Measurements from ENCODE around the gene KIFC3.
"Not testable (repeated sequence)": the region's sequence is repeated elsewhere in the genome, so short reads cannot be mapped to it uniquely, and the experiment has no call there.

KIFC3 gene

DNA sequence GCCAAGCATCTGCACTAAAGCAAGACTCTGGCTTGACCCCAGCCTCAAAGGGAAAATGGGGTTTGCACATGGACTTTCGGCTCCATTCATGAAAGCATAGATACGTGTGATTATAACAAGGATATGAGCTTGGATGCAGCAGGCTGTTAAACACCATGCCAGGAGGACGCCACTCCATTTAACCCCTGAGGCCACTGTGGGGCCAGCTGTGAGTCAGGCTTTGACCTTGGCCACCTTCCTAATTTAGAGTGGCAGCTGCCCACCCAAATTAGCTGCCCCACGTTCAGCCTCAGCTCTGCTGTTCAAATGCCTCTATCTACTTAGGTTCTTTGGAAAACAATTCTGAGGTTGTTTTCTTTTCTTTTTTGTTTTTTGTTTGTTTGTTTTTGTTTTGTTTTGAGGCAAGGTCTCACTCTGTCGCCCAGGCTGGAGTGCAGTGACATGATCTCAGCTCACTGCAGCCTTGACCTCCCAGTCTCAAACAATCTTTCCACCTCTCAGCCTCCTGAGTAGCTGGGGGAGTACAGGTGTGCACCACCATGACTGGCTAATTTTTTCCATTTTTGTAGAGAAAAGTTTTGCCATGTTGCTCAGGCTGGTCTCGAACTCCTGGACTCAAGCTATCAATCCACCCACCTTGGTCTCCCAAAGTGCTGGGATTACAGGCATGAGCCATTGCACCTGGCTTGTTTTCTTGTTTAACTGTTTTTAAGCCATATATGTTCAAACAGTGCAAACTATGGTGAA lies 23.2 kb upstream of the KIFC3 start:
- no peak for DNase-seq

DNA sequence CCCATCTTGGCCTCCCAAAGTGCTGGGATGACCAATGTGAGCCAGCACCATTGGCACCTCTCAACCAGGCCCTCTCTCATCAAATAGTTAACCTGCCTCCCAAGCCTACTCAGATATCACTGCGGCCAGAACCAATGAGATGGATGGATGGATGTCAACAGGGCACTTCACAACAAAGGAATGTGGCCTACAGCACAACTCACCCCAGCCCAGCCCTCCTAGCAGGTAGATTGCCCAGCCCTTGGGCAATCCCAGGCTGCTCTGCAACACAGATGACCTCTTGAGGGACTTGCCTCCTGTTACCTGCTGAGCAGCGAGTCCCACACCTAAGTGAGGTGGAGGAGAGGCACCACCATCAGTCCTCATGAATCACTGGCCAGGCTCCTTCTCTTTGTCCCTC lies 22.6 kb upstream of the KIFC3 start:
- no peak for DNase-seq

DNA sequence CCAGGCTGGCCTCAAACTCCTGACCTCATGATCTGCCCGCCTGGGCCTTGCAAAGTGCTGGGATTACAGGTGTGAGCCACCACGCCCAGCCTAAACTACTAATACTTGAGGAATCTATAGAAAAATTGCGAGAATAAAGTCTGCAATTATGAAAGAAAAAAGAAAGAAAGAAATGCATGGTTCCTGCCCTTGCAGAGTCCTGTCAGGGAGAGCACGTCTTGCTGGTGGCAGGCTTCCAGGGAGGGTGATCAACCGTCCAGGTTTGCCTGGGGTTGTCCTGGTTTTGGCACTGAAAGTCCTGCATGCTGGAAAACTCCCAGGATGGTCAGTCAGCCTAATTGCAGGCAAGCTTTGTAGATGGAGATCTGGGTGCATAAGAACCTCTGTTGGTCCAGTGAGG lies 21.5 kb upstream of the KIFC3 start:
- no peak for DNase-seq

DNA sequence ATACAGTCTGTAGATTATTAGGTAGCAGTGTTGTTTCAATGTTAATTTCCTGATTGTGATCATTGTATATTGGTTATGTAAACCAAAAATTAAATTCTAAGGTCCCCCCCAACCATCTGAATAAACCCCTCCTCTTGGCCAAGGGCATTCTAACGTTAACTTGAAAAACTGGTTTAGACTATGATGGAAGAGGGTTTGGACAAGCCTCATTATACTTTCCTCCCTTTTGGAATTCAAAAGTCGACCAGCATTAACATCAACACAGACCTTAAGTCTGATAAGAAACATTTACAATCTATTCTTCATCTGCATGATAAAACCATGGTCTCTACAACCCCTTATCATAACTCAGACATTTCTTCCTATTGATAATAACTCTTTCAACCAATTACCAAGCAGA lies 20.6 kb upstream of the KIFC3 start:
- DNase-seq: no peak

DNA sequence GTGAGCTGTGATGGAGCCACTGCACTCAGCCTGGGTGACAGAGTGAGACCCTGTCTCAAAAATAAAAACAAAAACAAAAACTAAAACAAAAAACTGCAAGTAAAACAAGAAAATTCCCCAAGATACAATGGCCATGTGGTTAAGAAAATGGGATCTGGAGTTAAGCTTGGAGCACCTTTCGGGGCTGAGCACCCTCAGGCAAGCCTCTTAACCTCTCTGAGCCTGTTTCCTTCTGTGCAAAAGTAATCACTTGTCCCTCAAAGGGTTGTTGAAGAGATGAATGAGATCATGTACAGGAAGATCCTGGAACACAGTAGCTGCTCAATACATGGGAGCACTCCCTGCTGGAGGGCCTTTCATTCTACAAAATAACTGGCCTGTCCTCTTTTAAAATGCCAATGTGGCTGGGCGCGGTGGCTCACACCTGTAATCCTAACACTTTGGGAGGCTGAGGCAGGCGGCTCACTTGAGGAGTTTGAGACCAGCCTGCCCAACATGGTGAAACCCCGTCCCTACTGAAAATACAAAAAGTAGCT lies 19.8 kb upstream of the KIFC3 start:
- DNase-seq: no peak

DNA sequence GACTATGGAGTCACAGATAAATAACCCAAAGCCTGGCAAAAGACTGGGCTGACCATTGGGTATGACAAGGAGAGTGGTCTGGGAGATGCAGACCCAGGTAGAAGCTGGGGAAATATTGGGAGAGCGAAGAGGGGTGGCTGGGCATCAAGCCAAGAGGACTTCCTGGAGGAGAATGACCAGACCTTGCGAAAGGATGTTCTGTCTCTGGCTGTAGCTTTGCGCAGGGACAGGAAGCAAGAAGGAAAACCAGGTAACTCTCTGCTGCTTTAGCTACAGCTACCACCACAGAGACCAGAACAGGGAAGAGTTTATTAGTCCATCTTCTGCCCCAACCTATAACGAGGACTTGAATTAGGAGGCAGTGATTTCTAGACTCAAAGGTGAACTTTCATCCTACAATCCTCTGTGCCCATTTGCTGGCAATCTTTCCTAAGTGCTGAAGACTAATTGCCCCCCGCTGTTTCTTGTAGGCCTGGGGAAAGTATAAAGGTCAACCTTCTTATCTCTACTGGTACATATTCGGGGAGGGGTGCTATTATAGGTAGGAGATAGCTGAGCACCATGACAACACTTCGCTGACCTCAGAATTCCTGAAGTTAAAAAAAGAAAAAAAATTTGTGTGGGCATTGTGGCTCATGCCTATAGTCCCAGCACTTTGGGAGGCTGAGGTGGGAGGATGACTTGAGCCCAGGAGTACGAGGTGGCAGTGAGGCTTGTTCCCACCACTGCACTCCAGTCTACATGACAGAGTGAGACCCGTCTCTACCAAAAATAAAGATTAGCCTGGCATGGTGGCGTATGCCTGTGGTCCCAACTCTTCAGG lies 19.1 kb upstream of the KIFC3 start:
- DNase-seq: no peak

DNA sequence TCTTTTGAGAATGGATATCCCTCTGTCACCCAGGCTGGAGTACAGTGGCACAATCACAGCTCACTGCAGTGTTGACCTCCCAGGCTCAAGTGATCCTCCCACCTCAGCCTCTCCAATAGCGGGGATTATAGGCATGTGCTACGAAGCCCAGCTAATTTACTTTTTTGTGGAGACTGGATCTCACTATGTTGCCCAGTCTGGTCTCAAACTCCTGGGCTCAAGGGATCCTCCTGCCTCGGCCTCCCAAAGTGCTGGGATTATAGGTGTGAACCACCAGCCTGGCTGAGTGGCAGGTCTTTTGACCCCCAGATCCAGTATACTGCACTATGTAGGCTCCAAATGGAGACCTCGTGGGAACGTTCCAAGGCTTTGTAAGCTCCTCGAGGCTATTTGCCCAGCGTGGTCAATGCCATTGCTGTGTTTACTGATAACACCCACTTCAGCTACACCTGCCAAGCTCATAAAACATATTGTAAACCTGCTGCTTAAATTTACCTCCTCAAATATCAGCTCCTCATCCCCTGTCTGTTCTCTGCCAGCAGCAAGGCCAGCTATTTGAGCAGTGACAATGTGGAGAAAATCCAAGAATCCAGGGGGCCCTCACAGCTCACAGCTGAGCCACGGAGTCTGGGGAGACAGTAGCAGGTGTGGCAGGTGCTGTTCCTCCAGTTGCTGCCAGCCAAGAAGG lies 16.2 kb upstream of the KIFC3 start:
- no peak for DNase-seq

DNA sequence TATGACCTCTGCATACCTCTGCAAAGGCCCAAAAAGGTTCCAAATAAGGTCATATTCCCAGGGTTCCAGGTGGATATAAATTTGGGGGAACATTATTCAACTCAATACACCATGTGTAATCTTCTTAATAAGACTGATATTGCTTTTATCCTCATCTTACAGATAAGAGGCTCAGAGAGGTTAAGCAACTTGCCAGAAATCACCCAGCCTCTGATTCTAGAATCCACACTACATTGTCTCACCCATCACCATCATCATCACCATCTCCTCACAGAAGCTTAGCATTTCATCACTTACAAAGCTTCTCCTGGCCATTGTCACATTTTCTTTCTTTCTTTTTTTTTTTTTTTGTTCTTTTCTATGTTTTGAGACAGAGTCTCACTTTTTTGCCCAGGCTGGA lies 15.4 kb upstream of the KIFC3 start:
- DNase-seq: no peak

DNA sequence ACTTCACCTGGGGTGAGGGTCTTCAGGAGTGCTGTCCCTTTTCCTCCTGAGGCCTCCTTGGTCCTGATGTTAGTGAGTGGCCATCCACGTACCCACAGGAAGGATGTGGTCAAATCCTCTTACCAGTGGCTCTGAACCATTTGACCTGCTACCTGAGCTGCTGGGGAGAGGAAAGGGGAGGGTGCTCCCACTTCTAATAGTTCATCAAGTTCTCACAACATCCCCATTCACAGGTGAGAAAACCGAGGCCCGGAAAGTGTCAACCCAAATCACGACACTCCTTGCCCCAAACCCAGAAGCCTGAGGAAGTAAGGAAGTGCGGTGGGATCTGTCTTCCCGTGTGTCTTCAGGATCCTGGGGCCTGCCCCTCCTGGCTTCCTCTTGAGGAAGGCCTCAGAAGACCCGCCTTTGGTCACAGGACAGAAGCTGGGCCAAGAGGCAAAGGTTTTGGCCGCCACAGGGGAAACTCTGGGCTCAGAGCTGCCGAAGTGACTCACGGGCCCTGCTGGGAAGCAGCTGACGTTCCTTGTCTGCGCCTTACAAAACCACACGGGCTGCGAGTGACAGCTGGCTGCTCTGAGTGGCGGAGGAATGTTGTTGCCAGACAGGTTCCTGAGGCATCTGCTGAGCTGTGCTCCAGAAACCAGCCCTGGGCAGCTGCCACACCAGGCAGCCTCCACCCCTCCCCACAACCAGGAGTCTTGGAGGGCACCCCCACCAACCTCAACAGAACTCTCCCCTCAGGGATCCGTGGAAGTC lies 13.9 kb upstream of the KIFC3 start:
- DNase-seq: peak; percentile 89

DNA sequence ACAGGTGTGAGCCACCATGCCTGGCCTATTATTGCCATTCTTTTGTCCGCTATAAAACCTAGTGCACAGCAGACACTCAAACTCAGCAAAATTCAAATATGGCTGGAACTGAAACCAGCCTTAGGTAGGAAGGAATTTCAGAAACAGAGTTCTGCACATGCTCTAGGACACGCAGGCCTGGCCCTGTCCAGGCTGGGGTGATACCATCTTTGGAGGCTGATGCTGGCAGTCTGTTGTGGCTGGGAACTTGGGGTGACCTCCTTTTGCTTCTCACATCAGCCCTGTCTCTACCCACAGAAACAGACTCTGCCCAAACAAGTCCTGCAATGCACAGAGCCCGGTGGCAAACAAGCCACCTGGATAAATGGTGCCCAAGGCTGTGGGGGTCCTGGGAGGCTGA lies 12.6 kb upstream of the KIFC3 start:
- no peak for DNase-seq

DNA sequence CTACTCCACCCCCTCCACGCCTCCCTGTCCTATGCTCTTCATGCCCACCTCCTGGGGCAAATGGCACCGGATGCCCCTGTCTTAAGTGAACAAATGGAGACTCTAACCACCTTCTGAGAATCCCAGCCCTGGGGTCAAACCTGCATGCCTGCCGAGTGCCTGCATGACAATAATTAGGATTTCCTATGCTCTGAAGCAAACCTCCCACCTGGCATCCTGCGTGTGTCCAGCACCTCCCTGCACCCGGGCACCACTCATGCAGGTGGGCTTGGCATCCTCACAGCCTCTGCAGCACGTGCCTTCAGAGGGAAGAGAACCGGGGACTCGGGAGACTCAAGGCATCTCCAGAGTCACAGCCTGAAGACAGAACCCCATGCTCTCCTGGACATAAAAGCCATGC lies 11.2 kb upstream of the KIFC3 start:
- DNase-seq: no peak

DNA sequence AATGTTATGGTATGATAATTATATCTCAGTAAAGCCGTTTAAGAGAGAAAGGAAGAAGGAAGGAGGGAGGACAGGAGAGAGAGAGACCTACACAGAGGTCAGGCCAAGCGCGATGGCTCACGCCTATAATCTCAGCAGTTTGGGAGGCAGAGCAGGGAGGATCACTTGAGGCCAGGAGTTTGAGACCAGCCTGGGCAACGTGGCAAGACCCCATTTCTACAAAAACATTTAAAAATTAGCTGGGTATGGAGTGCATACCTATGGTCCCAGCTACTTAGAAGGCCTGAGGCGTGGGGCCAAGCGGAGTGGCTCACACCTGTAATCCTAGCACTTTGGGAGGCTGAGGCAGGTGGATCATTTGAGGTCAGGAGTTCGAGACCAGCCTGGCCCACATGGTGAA lies 9.0 kb upstream of the KIFC3 start:
- not testable (repeated sequence) for DNase-seq

DNA sequence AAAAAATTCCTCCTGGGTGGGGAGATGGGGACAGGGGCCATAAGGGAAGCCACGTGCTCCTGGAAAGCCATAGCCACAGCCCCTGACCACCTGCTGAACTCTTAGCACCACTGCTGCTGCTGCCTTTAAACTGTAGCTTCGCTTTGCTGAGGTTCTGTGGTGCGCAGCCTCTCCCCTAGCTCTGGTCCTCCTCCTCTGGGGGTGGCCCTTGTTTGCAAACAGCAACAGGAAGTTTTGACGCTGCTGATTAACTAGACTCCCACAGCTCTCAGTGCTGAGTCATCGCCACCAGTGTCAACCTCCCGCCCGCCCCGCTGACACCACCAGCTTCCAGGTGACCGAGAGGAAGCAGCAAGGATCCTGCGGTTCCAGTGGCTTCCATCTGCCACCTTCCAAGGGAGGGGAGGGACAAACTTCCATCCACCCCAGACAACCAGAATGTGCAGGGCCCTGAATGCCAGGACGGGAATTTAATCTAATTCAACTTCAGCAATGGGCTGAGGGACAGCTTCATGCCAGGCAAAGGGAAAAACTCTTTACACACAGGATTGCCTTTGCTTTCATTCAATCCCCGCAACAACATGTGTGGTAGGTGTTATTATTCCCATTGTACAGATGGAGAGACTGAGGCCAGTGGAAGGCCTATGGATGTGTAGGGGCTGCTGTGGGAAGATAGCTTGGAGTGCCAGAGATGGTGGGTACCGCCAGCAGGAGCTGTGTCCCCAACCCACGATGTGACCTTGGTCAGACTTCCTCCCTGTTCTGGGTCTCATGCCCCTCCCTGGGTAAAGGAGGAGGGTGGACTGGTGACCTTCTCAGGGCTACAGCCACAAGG lies 8.1 kb upstream of the KIFC3 start:
- peak; percentile 80 for DNase-seq

DNA sequence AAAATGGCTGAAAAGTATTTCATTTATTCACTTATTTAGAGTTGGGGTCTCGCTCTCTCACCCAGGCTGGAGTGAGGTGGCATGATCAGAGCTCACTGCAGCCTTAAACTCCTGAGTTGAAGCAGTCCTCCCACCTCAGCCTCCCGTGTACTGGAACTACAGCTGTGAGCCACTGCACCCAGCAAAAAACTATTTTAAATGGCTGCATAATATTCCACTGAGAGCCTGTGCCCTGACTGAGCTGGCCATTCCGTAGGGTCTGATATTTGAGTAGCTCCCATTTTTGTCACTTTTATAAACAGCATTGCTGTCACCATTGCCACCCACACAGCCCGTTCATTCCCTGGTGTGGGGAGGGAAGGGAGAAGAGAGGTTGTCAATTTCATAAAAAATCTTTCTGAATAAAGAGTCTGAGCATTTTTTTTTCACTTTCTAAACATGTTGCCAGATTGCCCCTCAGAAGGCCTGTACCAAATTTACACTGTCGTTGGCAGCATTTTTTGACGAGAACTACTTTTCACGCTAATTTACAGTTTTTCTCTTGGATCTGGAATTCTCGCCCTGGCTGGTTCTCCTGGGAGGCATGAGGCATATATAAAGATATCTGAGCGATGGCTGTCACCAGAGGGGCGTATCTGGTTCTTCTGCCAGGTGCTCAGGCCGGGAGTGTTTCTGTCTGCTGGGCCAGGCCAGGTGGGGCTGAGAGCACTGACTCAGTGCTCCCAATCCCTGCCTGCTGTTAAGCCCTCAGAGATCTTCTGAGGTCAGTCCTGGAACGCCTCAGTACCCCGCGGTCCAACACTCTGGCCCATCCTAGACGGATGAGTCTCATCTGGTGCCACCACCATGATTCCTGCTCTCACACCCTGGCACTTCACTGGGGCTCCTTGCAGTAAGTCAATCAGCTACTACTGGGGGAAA lies 7.2 kb upstream of the KIFC3 start:
- no peak for DNase-seq

DNA sequence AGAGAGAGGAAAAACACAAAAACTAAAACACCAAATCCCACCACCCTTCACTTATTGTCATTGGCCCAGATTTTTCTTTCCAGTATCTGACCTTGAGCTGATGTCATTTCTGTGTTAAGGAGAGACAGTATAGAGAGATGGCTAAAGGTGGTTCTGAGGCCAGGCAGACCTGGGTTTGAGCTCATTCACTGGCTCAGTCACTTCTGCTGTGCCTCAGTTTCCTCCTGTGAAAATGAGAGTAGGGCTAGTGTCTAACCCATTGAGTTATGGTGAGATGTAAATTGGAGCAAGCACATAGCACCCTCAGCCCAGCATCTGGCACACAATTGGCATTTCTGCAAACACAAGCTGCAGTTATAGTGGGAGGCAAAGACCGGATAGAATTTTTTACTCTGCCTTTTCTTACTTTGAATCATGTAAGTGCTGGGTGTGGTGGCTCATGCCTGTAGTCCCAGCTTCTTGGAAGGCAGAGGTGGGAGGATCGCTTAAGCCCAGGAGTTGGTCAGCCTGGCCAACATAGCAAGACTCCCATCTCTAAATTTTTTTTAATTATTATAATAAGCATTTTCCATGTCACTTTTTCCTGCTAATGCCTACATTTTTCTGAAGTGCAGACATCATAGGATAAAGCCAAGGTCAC lies 6.4 kb upstream of the KIFC3 start:
- no peak for DNase-seq

DNA sequence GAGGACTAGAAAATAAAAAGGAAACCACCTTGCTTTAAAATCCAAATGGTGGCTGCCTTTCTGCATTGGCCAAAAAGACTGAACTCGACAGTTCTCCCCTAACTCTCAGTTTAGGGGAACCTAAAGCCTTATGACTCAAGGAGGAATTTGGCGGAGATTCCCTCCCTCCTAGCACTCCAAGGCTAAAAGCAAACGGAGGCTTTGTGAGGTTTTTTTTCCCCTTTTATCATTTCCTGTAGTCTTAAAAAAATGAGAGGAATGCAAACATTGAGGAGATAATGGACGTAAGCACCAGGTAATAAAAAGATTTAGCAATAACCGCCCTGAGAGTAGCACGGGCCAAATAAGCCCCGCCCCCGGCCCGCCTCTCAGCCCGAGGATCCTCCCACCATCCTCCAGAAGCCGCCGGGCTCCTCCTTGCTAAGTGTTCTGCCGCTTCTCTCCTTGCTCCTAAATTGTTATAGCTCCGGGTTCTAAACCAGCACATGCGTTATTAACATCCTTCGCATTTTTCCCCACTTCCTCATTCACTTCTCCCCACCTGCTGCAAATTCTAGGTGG lies 5.8 kb upstream of the KIFC3 start:
- peak; percentile 83 for DNase-seq

DNA sequence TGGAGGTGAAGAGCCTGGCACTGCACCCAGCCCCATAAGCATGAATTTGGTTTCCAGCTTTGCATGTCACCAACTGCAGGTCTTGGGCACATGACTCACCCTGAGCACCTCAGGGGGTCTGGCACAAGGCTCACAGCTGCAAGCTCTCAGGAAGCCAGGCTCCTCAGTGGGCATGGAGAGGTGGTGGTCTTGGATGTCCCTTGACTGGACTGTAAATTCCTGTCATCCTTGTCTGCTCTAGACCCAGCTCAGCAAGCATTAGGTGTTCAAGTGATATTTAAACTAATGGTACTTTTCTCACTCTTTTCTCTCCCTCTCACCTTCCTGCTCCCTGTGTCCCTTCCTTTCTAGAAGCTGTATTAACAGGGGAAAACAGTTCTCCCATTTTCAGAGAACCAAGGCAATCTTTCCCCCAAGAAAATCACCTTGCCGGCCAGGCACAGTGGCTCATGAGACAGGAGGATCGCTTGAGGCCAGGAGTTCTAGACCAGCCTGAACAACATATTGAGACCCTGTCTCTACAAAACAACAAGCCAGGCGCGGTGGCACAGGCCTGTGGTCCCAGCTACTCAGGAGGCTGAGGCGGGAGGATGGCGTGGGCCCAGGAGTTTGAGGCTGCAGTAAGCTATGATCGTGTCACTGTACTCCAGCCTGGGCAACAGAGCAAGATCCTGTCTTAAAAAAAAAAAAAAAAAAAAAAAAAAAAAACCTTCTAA lies 5.1 kb upstream of the KIFC3 start:
- DNase-seq: peak; percentile 89

DNA sequence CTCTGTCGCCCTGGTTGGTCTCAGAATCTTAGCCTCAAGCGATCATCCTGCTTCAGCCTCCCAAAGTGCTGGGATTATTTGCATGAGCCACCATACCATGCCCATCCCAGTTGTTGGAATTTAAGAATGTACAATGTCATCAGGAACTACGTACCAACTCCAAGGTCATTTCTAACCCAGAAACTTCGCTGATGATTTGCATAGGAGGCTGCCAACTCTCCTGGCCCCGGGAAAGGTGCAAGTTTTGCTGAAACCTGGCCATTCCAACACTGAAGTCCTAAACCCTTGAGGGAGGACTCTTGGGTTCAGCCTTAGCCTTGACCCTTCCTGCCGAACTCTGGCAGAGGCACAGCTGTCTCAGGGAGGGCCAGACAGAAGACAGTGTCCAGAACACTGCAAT lies 2.9 kb upstream of the KIFC3 start:
- DNase-seq: no peak

Measured in 8988T (cell line).